UCSD-AML1 (cell line): ENCODE results near the gene PTPRT.

Experiments used
- DNase-seq: peaks from one replicate; lab custom pipeline; 2025; ENCODE audit not compliant: unreplicated experiment; lab: John Stamatoyannopoulos, UW

The PTPRT gene

DNA sequence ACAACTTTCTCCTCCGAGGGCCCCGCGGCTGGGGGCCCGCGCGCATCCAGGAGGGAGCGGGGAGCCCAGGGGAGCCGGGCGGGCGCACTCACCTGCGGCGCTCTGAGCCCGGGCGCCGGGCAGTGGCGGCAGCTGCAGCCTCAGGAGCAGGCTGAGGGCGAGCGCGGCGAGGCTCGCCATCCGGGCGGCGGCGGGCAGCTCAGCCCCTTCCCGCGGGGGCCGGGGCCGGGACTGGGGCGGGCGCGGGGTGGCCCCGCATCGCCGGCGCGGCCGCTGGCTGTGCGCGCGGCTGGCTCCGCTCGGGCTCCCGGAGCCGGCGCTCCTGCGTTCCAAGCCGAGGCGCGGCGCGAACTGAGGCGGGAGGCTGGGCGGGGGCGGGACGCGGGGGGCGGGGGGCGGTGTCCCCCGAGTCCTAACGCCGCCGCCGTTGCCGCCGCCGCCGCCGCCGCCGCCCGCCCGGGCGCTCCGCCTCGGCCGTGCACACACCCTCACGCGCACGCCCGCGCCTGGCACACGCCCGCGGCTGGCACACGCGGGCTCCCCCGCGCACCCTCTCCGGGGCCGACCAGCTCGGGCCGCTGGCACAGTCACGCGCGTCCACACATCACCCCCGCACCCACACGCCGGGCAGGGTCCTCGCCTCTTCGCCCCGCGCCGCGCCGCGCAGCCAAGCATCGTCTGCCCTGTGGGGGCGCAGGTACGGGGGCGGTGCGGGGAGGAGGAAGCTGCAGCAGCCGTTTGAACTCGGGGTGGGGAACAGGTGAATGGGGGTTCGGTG lies at the start of gene PTPRT:
Gene PTPRT (minus strand): TSS at position 353 of the 778 bp plus-strand sequence. CDS start 173 bp downstream, at position 180.
- no peak for DNase-seq

GRCh38 chr20:43238833-43239232 lies 49.1 kb upstream of the PTPRT start:
- no peak for DNase-seq

DNA sequence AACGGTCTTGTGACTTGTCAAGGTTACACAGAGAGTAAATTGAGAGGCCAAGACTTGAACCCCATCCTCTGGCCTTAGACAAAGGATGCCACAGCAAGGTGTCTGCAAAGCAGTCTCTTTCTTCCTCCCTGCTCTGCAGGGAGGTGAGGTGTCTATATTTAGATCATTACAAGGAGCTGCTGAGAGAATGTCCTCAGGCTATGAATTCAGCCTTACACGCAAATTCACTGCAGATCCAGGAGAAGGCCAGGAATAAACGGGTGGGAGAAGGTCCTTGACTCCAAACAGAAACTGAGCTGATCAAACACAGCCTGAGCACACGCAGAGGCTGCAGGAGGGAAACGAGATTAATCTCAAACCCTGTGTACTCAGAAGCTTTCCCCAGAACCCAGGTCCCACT lies 48.6 kb upstream of the PTPRT start:
- no peak for DNase-seq

GRCh38 chr20:43237651-43238168 lies 48.0 kb upstream of the PTPRT start:
- no peak for DNase-seq

DNA sequence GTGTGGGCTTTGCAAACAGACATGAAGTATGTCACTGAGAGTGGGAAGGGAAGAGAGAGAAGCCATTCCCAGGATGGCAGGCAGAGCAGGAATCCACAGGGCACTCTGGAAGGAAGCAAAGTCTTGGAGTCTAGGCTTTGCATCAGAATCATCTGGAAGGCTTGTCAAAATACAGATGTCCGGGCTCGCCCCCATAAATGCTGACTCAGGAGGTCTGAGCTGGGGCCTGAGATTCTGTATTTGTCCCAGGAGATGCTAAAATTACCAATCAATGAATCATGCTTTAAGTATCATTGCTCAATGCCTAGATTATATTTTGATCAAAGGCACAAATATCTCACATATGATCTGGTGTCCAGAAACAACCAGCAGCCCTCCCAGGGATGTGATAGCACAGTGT lies 46.3 kb upstream of the PTPRT start:
- DNase-seq = no peak

DNA sequence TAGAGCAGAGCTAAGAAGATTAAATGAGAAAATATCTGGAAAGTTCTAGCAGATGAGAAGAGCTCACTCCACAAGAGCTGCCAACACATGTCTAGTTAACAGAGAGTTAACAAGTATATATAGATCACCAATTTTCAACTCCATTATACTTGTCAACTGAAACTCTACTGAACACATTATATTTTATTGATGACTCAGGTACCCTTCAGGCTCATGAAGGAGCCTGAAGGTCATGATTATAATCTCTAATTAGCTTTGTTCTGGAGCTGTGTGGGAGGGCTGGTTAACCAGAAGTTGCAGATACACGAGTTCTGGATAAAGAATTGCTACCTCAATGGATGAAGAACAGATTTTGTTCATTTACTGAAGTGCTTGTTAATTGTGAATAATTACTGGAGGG lies 42.1 kb upstream of the PTPRT start:
- no peak for DNase-seq

GRCh38 chr20:43229696-43230095 lies 40.0 kb upstream of the PTPRT start:
- no peak for DNase-seq

- DNase-seq = no peak
Observed at GRCh38 chr20:43220612-43221011, 30.9 kb upstream of the PTPRT start.

- no peak for DNase-seq
Observed at GRCh38 chr20:43210901-43211300, 21.2 kb upstream of the PTPRT start.

DNA sequence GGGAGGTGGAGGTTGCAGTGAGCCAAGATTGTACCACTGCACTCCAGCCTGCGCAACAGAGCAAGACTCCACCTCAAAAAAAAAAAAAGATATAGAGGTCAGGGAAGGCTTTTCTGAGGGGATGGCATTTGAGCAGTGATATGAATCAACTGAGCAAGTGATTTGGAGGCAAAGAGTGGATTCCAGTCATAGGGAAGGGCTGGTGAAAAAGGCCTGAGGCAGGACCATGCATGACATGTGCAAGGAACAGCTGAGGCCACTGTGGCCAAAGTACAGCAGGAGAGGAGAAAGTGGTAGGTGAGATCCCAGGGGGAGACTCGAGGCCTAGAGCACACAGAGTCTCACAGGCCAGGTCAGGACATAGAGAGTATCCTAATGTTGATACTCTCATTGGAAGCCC lies 20.1 kb upstream of the PTPRT start:
- no peak for DNase-seq

DNA sequence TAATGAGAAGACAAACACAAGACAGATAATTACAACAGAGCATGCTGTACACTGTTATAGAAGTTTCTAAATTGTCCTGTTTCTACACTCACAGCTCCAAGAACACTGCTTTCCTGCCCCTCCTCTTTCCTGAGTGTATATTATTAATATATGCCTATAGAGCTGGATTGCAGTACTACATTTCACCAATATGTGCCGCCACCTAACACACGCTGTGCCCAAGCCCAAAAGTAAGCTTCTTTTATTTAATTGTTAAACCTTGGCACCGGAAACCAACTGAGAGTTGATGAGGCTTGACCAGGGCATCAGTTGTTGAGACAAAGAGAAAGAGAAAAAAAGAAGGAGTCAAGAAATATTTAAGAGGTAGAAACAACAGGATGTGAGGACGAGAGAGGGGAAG lies 16.0 kb upstream of the PTPRT start:
- DNase-seq = no peak

DNA sequence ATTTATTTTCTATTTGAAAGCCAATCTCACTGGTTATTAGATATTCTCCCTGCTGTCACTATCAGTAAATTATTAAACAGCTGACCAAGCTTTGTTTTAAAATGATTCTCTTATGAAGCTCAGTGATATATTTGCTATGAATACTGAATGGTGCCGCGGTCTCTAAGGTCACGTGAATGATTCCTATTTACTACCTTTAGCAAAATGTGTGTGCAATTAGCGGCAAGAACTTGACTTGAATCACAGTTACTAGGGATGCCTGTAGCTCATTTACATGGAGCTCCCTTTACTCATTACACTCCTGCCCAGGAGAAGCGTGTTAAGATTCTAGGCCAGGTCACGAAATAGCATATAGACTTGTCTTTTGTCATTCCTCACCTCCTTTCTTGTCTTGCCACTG lies 12.4 kb upstream of the PTPRT start:
- no peak for DNase-seq

DNA sequence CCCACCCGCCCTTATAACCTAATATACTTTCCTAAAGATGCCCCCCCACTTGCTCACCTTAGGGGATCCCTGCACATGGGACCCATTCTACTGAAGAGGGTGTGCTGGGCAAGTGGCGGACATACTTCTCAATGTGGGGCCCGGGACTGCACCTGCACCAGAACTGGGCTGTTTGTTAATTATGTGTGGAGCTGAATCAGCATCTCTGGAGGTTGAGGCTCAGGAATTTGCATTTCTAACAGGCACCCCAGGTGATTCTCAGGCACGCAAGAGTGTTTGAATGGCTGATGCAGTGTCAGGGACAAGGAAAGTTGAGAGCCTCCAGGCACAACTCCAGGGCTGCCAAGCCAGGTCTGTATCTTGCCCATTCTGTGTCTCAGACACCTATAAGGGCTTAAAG lies 8.9 kb upstream of the PTPRT start:
- no peak for DNase-seq

DNA sequence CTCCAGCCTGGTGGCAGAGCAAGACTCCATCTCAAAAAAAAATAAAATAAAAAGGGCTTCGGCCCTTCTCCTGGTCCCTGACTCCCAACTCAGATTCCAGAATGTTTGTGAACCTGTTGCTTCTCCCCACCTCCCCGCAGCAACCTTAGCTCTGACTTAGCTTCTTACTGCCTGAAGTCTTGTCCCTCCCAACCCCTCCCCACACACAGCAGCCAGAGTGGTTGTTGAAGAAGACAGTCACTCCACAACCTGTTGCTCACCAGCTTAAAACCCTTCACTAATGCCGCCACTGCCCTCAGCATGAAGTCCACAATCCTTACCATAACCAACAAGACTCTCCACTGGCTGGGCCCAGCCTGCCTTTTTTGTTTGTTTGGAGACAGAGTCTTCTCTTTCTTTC lies 6.5 kb upstream of the PTPRT start:
- no peak for DNase-seq

GRCh38 chr20:43194137-43194536 lies 4.4 kb upstream of the PTPRT start:
- no peak for DNase-seq

- no peak for DNase-seq
Observed at GRCh38 chr20:43193443-43193842, 3.7 kb upstream of the PTPRT start.

- DNase-seq = peak; percentile 30
Observed at GRCh38 chr20:43191946-43192863, 2.5 kb upstream of the PTPRT start.

DNA sequence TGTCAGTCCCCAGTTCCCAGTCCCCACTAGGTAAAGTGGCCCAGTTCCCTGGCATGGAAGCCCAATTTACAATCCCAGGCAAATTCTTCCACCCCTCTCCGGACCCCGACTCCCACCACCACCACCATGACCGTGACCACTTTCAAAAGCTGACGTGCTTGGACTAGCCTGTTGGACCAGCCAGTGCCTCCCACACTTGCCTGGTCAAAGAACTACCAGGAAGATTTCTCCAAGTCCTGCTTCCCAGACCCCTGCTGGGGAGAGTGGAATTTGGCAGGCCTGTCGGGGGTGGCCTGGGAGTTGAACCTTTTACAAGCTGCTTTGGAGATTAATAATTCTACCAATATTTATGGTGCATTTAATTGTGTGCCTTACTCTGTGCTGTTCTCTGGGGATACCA lies 1.4 kb upstream of the PTPRT start:
- DNase-seq = no peak

DNA sequence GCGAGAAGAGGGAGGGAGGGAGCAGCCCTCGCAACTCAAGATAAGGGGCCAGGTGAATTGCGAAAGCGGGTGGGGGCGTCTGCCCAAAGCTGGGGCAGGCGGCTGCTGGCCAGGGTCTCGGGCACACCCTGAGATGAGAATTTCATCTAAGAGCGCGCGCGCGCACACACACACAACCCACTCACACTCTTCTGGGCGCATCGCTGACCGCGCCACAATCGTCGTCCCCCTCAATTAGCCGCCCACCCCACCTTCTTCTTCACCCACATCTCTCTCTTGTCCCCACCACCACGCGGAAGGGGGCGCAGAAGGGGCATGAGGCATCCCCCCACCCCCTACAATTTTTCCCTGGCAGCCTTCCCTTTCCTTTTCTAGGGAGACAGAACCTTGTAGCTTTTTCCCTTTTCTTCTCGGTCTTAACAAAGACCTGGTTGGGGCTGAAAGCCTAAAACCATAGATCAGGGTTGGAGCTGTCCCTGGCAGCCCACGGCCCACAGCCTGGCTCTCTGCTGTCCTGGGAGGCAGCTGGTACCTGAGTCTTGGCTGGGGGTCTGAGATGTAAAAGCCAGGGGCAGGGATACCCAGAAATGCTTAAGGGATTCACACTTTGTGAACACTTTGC lies 737 bp upstream of the PTPRT start:
- DNase-seq = no peak

GRCh38 chr20:43188861-43189553 lies 699 bp downstream of the PTPRT start:
- DNase-seq = no peak

- no peak for DNase-seq
Observed at GRCh38 chr20:43188234-43188653, 1.5 kb downstream of the PTPRT start.
